Thymus (tissue), 11 donors: Measurements from ENCODE around the gene CDX2. TPM values are rescaled to one million over a fixed set of nuclear protein-coding genes. Genes with fewer than 3 reads are reported as not detected.

Source experiments
- DNase-seq, 9 donors: peaks; one replicate each; pipeline ENCODE4 v3.0.0-alpha.2; 2013; ENCODE audit warnings: low spot score in 9 of 9, low read depth in 6 of 9, missing footprints in 1 of 9
- H3K27ac ChIP-seq, 2 donors: one replicate each; pipeline ENCODE4 v1.5.1; 2013; ENCODE audit warnings: control low read depth in 1 of 2, low read depth in 1 of 2, low read length in 1 of 2, mild to moderate bottlenecking in 1 of 2, moderate library complexity in 1 of 2
- H3K27me3 ChIP-seq, 2 donors: one replicate each; pipeline ENCODE4 v1.5.1; 2013; ENCODE audit warnings: low read length in 1 of 2; ENCODE audit not compliant: control insufficient read depth in 2 of 2, insufficient read depth in 1 of 2
- H3K36me3 ChIP-seq, 2 donors: one replicate each; pipeline ENCODE4 v1.5.1; 2013; ENCODE audit warnings: low read length in 1 of 2, mild to moderate bottlenecking in 1 of 2, moderate library complexity in 1 of 2; ENCODE audit not compliant: control insufficient read depth in 2 of 2, insufficient read depth in 2 of 2
- H3K4me1 ChIP-seq, 2 donors: one replicate each; pipeline ENCODE4 v1.5.1; 2013; ENCODE audit warnings: low read length in 2 of 2; ENCODE audit not compliant: control insufficient read depth in 2 of 2, insufficient read depth in 2 of 2
- H3K4me3 ChIP-seq, 2 donors: one replicate each; pipeline ENCODE4 v1.5.1; 2013; ENCODE audit warnings: low read length in 2 of 2, control low read depth in 1 of 2, mild to moderate bottlenecking in 1 of 2
- H3K9me3 ChIP-seq, 2 donors: one replicate each; pipeline ENCODE4 v1.5.1; 2013; ENCODE audit warnings: low read length in 1 of 2, mild to moderate bottlenecking in 1 of 2; ENCODE audit not compliant: control insufficient read depth in 2 of 2, insufficient read depth in 1 of 2
- WGBS: extraction: QIAGEN DNeasy Blood & Tissue Kit; methylation state at CpG from one replicate; pipeline ENCODE4 v1.1.7; 2013; 5-methylcytosine and 5-hydroxymethylcytosine counted together
- polyA plus RNA-seq: library from polyadenylated mRNA; stranded (reverse); fragments of 200-250 nt; gene quantifications from one replicate; pipeline ENCODE4 v1.2.3, GENCODE V29; 2013
- total RNA-seq: library from RNA; stranded (reverse); fragments of 120-200 nt; gene quantifications from one replicate; pipeline ENCODE4 v1.2.4, GENCODE V29; 2013
- donor health status: healthy.

Gene CDX2
- total and polyA plus RNA-seq, 2 donors: 0.09 to 0.64 TPM

- Histone ChIP-seq H3K9me3 (peaks cover 0 to 2% of the 10 kb centered on the region in 2 donors), H3K27ac (no peak overlapping the region), H3K4me3 (no peak overlapping the region), H3K36me3 (no peaks in the 10 kb centered on the region), H3K4me1 (no peaks in the 10 kb centered on the region), H3K27me3 (peaks cover 67 to 91% of the 10 kb centered on the region in 2 donors)
- 18% methylated on average over 54 of the region's 54 CpGs for WGBS
- DNase-seq: no peak
Measured at GRCh38 chr13:27980280-27980998, 11.3 kb upstream of the CDX2 start.

GRCh38 chr13:27979765-27980279, 10.7 kb upstream of the CDX2 start:
- no peaks in the 10 kb centered on the region for H3K36me3 ChIP-seq
- no peak overlapping the region for H3K27ac ChIP-seq
- H3K9me3 ChIP-seq: peaks cover 0 to 2% of the 10 kb centered on the region in 2 donors
- no peak overlapping the region for H3K4me3 ChIP-seq
- no peak for DNase-seq
- H3K27me3 ChIP-seq: peaks cover 74 to 95% of the 10 kb centered on the region in 2 donors
- no peaks in the 10 kb centered on the region for H3K4me1 ChIP-seq
- WGBS: 13% methylated on average over 15 of the region's 15 CpGs

DNA sequence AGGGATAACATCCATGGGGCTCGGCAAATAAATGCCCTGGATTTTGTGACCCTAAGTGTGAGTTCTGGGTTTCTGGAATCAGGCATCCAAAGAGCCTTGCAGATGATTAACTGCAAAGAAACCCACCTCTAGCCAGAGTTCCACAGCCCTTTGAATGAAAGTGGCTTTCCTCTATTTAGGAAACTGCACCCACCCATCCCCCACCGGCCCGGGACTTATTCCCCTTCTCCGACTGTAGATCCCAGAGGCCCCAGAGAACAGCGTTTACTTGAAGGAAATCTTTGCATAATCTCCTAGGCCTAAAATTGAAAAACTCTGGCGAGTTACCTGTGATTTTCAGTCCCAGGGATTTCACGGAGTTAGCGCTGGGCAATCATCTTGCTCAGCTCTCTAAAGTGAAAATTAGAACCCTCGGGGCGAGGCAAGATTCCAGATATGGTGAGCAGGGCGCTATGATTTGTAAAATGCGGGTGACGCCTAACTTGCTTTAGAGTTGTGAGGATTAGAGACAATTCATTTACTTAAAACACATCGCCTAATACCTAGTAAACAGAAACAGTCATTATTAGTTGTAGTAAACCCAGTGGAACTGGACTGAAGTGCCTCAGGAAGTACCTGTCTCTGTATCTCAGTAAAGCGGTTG, 10.0 kb upstream of the CDX2 start:
- no peak overlapping the region for H3K4me3 ChIP-seq
- peaks cover 0 to 2% of the 10 kb centered on the region in 2 donors for H3K9me3 ChIP-seq
- 17% methylated on average over 15 of the region's 15 CpGs for WGBS
- H3K27ac ChIP-seq: no peak overlapping the region
- H3K4me1 ChIP-seq: no peaks in the 10 kb centered on the region
- peaks cover 81 to 100% of the 10 kb centered on the region in 2 donors for H3K27me3 ChIP-seq
- H3K36me3 ChIP-seq: no peaks in the 10 kb centered on the region
- DNase-seq: no peak

DNA sequence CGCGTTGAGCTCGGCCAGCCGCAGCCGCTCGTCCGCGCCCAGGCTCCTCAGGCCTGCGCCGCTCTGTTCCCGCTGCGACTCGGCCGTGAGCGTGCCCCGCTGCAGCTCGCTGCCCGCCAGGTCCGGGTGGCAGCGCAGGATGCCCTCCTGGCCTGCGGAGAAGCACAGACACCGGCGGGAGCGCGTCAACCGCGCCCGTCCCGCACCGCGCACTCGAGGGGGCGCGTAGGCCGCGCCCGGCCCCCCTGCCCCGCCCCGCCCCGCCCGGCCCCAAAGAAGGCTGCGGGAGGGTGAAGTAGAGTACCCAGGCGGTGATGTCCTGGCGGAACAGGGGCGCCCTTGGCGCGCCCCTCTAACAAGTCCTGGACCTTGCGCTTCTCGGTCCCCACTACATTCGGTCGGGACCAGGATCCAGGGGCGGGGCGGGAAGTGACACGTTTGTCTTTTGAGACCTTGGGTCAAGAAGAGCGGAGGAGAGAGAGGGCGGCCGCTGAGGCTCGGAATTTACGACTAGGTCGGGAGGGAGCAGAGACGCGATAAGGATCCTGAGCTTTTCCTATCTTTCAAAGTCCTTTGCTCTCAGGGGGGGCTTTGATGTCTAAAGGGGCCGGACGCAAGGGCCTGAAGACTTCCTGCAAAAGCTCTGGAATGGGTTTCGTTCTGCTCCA, 9.3 kb upstream of the CDX2 start:
- 4% methylated on average over 65 of the region's 65 CpGs for WGBS
- H3K4me1 ChIP-seq: no peaks in the 10 kb centered on the region
- H3K9me3 ChIP-seq: peaks cover 0 to 2% of the 10 kb centered on the region in 2 donors
- H3K36me3 ChIP-seq: no peaks in the 10 kb centered on the region
- H3K27ac ChIP-seq: no peak overlapping the region
- no peak for DNase-seq
- H3K4me3 ChIP-seq: no peak overlapping the region
- H3K27me3 ChIP-seq: peaks cover 87 to 100% of the 10 kb centered on the region in 2 donors

DNA sequence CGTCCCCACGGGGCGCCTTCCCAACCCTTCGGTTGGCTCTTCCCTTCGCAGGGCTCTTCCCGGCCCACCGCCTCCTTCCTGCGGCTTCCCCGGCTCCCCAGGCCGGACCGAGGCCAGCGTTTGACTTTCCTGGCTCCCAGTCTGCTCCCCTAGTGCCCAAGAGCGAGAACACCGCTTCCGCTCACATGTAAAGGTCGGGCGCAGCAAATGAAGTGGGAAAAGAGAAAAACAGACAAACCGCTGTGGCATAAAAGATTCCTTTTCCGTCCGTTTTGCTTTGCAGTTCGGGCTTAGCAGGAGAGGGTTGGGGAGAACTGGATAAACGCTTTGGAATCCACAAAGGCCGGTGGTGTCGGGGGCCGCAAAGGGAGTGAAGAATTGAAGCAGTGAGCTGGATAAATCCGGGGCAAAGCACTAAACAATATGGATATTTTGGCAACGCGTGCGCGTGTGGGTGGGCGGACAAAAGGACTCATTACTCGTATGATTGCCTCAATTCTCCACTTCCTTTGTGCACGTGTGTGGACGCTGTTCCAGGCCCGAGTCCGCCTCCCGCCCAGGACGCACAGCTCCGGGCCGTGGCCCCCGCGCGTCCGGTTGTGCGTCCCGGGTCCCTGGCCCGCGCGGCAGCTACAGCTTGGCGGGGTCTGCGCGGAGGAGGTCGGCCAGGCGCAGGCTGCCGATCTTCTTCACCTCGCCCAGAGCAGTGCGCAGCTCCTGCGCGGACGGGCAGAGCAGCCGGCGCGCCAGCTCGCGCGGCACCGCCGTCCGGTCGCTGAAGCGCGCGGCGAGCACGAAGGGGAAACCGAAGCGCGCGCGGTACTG, 8.6 kb upstream of the CDX2 start:
- H3K4me3 ChIP-seq: no peak overlapping the region
- peaks cover 92 to 100% of the 10 kb centered on the region in 2 donors for H3K27me3 ChIP-seq
- H3K9me3 ChIP-seq: peaks cover 0 to 2% of the 10 kb centered on the region in 2 donors
- no peaks in the 10 kb centered on the region for H3K36me3 ChIP-seq
- H3K27ac ChIP-seq: no peak overlapping the region
- H3K4me1 ChIP-seq: no peaks in the 10 kb centered on the region
- DNase-seq: no peak
- 4% methylated on average over 80 of the region's 80 CpGs for WGBS

GRCh38 chr13:27976362-27977091, 7.4 kb upstream of the CDX2 start:
- WGBS: 18% methylated on average over 12 of the region's 12 CpGs
- no peak for DNase-seq

DNA sequence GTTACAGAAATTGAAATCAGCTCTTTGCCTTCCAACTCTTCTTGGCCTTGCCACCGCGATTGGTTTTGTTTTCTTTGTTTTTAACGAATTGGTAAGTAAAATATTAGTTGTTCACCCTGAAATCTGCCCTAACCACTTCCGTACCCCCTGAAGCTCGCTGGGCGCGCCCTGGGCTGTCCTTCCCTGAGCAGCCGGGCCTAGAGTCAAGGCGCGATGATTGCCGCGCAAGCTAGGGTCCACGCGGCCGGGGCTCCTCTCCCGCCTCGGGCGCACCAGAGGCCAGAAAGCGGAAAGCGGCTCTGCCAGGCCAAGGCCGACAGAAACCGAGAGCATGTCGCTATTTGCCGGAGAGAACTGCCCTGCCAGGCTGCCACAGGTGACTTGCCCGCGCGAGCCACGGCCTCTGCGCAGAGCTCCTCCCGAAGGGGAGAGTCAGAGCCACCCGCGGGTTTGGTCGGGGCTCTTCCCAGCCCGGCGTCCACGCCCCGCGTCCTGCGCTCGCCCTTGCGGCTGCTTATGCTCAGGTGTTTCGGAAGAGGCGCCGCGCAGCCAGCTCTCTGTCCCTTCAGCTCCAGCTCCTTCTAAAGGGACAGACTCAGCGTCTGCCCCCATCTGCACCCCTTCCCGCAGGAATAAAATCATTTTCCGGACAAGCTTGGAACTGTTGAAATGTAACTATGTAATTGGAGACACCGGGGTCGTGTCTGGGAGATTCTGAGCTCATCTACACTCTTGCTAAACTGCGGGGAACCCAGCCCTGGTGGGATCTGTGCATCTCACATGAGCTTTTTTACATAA, 6.6 kb upstream of the CDX2 start:
- Histone ChIP-seq H3K27ac (no peak overlapping the region), H3K27me3 (peaks cover 99 to 100% of the 10 kb centered on the region in 2 donors), H3K4me3 (no peak overlapping the region), H3K9me3 (peaks cover 0 to 2% of the 10 kb centered on the region in 2 donors), H3K4me1 (no peaks in the 10 kb centered on the region), H3K36me3 (no peaks in the 10 kb centered on the region)
- WGBS: 5% methylated on average over 51 of the region's 51 CpGs
- no peak for DNase-seq

More at GRCh38 chr13:27976362-27977091, 7.4 kb upstream of the CDX2 start:
- Histone ChIP-seq H3K27ac (no peak overlapping the region), H3K4me3 (no peak overlapping the region), H3K4me1 (no peaks in the 10 kb centered on the region), H3K27me3 (peaks cover 97 to 100% of the 10 kb centered on the region in 2 donors), H3K9me3 (peaks cover 0 to 2% of the 10 kb centered on the region in 2 donors), H3K36me3 (no peaks in the 10 kb centered on the region)
